ENCODE results near the gene LYG1.

GRCh38 chr2:99348173-99348572, 47.2 kb upstream of the LYG1 start:
- TF ChIP-seq CTCF (optimal IDR thresholded peaks at IDR 0.05 in 1 of 3, IDR thresholded peaks at IDR 0.05 in 1 of 3, conservative IDR thresholded peaks at IDR 0.05 in 1 of 3; ENCODE audit: extremely low read depth in 1 of 3, insufficient read depth in 2 of 3, low read length in 3 of 3) (no peak), EZH2 (IDR thresholded peaks at IDR 0.05; ENCODE audit: low read length) (no peak)

Measured in keratinocyte (primary cell).